H1 (cell line): ENCODE results near the gene MEDAG. TPM values are rescaled to one million over a fixed set of nuclear protein-coding genes. Genes with fewer than 3 reads are reported as not detected.

Experiments
- BACH1 ChIP-seq: IDR thresholded peaks from 2 replicates; pipeline ENCODE4 v1.6.1; 2012; ENCODE audit warnings: low read length, improper control_type of control experiment
- BCL11A ChIP-seq, 2 experiments: IDR thresholded peaks; one replicate each; pipeline ENCODE4 v1.6.1; 2011; ENCODE audit warnings: low read depth in 2 of 2, low read length in 2 of 2, mild to moderate bottlenecking in 2 of 2
- CBX5 ChIP-seq: fragments of 300-800, 300-1000 bp; sonication (generic); IDR thresholded peaks from 2 replicates; pipeline ENCODE4 v1.7.1; 2016; ENCODE audit warnings: antibody characterized with exemption, low read length, low read depth
- CHD1 ChIP-seq: IDR thresholded peaks from 2 replicates; pipeline ENCODE4 v1.6.1; 2012; ENCODE audit warnings: low read depth, low read length, improper control_type of control experiment
- KDM1A ChIP-seq: fragments of 200-600, 300-600 bp; sonication (generic); IDR thresholded peaks from 2 replicates; pipeline ENCODE4 v1.7.1; 2016; ENCODE audit warnings: mild to moderate bottlenecking, low read length, borderline replicate concordance
- KDM4A ChIP-seq: IDR thresholded peaks from one replicate; pipeline ENCODE4 v1.7.1; 2012; ENCODE audit warnings: low read depth, mild to moderate bottlenecking, moderate library complexity, low read length, inconsistent platforms; ENCODE audit not compliant: severe bottlenecking
- KDM5A ChIP-seq: fragments of 200-600 bp; IDR thresholded peaks from 2 replicates; pipeline ENCODE4 v1.7.1; 2012; ENCODE audit warnings: mild to moderate bottlenecking, low read length, inconsistent platforms, mixed read lengths
- PHF8 ChIP-seq: fragments of 200-600 bp; sonication (generic); conservative IDR thresholded peaks from 2 replicates; pipeline ENCODE4 v1.7.1; 2012; ENCODE audit warnings: low read depth, mild to moderate bottlenecking, inconsistent platforms, low read length, moderate library complexity
- POLR2AphosphoS5 ChIP-seq: IDR thresholded peaks from 2 replicates; pipeline ENCODE4 v1.6.1; 2011; ENCODE audit warnings: low read depth, low read length
- RNF2 ChIP-seq: fragments of 200-900, 300-1000 bp; sonication (generic); IDR thresholded peaks from 2 replicates; pipeline ENCODE4 v1.7.1; 2016; ENCODE audit warnings: borderline replicate concordance, low read depth, mild to moderate bottlenecking, antibody characterized with exemption, low read length; ENCODE audit not compliant: poor library complexity, severe bottlenecking; ENCODE audit errors: missing control alignments
- RXRA ChIP-seq: IDR thresholded peaks from 2 replicates; pipeline ENCODE4 v1.6.1; 2011; ENCODE audit warnings: low read depth, mild to moderate bottlenecking, low read length, moderate library complexity; ENCODE audit not compliant: insufficient read depth
- SIX5 ChIP-seq: IDR thresholded peaks from 2 replicates; pipeline ENCODE4 v1.6.1; 2011; ENCODE audit warnings: mild to moderate bottlenecking, low read depth, low read length
- SP1 ChIP-seq: IDR thresholded peaks from 2 replicates; pipeline ENCODE4 v1.6.1; 2011; ENCODE audit warnings: low read depth, low read length
- SP2 ChIP-seq: IDR thresholded peaks from 2 replicates; pipeline ENCODE4 v1.6.1; 2012; ENCODE audit warnings: mild to moderate bottlenecking, low read length, inconsistent platforms
- SRF ChIP-seq: IDR thresholded peaks from 2 replicates; pipeline ENCODE4 v1.6.1; 2011; ENCODE audit warnings: mild to moderate bottlenecking, low read depth, low read length, moderate library complexity
- TAF1 ChIP-seq: IDR thresholded peaks from 2 replicates; pipeline ENCODE4 v1.6.1; 2011; ENCODE audit warnings: mild to moderate bottlenecking, low read depth, low read length
- TAF7 ChIP-seq: optimal IDR thresholded peaks from 2 replicates; pipeline ENCODE3; 2011; ENCODE audit warnings: low read depth, mild to moderate bottlenecking, inconsistent platforms, low read length, moderate library complexity, borderline replicate concordance
- TCF12 ChIP-seq: IDR thresholded peaks from 2 replicates; pipeline ENCODE4 v1.6.1; 2011; ENCODE audit warnings: low read depth, mild to moderate bottlenecking, low read length
- ZNF274 ChIP-seq: IDR thresholded peaks from 2 replicates; pipeline ENCODE4 v1.7.0; 2012; ENCODE audit warnings: low read length, borderline replicate concordance; ENCODE audit errors: extremely low read depth
- polyA plus RNA-seq, 7 experiments: library from polyadenylated mRNA; depleted of rRNA in 3 of 7; stranded (reverse) in 5 of 7; unstranded in 2 of 7; fragments of >200 nt in 5 of 7; fragments of 200-250 nt in 2 of 7; gene quantifications; 1 replicate in 5 of 7; 2 replicates in 1 of 7; 4 replicates in 1 of 7; pipeline versions ENCODE4 v1.2.1 to v1.2.3, GENCODE V29; 2011 to 2013; ENCODE audit warnings: missing spikeins in 2 of 7, mixed read lengths in 2 of 7
- total RNA-seq: library from RNA; stranded (reverse); fragmentation: NEBNext Ultra II Directional; extraction: Animal tissue kit (Norgen Biotek cat#: 25700); gene quantifications from 2 replicates; pipeline ENCODE4 v1.2.1, GENCODE V29; 2021
- TF ChIP-seq, protein P1 (sequence below): IDR thresholded peaks from 2 replicates; pipeline ENCODE4 v1.6.1; 2012; ENCODE audit warnings: low read length, inconsistent platforms

MEDAG gene
- total and polyA plus RNA-seq, 2 of the 8 experiments (the other 6 are each of a cell fraction or from before 2014, with no cell fraction given) = 2.1 to 3.1 TPM

DNA sequence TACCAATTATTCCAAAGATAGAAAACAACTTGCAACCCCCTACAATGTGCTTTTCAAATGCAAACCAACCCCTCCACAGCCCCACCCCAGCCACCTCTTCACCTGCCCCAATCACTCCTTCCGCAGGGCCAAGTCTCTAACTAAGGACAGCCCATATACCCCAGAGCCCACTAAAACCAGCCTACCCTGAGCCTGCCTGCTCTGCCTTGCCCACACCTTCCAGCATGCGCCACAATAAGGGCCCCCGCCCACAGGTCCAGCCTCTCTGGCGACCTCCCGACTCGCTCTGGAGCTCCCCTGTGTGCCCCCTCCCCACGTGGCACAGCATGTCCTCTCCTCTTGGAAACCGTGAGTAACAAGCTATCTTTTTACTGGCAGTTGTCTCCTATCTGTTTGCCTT lies 42.8 kb upstream of the MEDAG start (continued):
- no peak for TF ChIP-seq CBX5
- no peak for TF ChIP-seq KDM1A
- peak; percentile 54; the same call in 1 of the 2 replicates for TF ChIP-seq SP1
- TF ChIP-seq RNF2 = no peak
- TF ChIP-seq TAF1 = peak; percentile 66
- no peak for TF ChIP-seq SIX5
- peak; percentile 43 for TF ChIP-seq TAF7
- TF ChIP-seq RXRA = no peak
- TF ChIP-seq KDM4A = peak; percentile 34
- TF ChIP-seq, protein P1, sequence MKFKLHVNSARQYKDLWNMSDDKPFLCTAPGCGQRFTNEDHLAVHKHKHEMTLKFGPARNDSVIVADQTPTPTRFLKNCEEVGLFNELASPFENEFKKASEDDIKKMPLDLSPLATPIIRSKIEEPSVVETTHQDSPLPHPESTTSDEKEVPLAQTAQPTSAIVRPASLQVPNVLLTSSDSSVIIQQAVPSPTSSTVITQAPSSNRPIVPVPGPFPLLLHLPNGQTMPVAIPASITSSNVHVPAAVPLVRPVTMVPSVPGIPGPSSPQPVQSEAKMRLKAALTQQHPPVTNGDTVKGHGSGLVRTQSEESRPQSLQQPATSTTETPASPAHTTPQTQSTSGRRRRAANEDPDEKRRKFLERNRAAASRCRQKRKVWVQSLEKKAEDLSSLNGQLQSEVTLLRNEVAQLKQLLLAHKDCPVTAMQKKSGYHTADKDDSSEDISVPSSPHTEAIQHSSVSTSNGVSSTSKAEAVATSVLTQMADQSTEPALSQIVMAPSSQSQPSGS = no peak
- TF ChIP-seq BCL11A (IDR thresholded peaks at IDR 0.05; ENCODE audit: low read depth in 2 of 2, low read length in 2 of 2) = no peak
- TF ChIP-seq SRF = no peak
- peak; percentile 66; the same call in 1 of the 2 replicates for TF ChIP-seq POLR2AphosphoS5
- no peak for TF ChIP-seq SP2
- no peak for TF ChIP-seq BACH1
- TF ChIP-seq KDM5A = no peak
- TF ChIP-seq TCF12 = 0 out of 2 replicates have a peak, but pooled peaks have one; percentile 26
- TF ChIP-seq CHD1 = no peak
- TF ChIP-seq PHF8 = 0 out of 2 replicates have a peak, but pooled peaks have one; percentile 33
- TF ChIP-seq ZNF274 = no peak
